GM18499 (cell line): ENCODE measurements around the gene ZNF330.

ENCODE experiments used
- ATAC-seq: cut with Tn5 transposase; IDR thresholded peaks from one replicate; pipeline ENCODE4 v1.9.1; 2021; ENCODE audit warnings: moderate number of reproducible peaks; ENCODE audit not compliant: insufficient read depth, unreplicated experiment

The ZNF330 gene

DNA sequence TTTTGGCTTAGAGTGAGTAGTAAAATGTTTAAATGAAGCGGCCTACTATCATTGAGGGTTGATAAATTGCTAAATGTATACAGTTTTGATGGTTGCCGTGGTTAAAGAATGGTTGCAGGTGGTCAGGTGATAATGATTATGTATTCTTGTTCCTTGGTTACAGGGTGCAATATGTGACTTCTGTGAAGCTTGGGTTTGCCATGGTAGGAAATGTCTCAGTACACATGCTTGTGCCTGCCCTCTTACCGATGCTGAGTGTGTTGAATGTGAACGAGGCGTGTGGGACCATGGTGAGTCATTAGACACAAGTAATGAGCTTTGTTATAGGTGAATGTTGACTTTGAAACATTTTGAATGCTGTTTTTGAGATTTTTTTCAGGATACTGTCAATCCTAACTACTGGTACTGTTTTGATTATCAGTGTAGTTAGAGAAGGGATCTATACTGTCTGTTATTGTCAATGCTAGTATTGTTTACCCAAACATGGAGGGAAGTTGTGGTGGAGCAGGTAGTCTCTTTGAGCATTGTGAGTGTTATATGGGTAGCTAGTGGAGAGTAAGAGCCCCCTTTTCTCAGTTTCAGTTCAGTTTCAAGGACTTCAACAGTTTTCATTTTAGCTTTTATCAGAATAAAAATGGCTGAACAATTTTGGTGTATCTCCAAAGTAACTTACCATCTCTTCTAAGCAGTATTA lies 8.9 kb downstream of the ZNF330 start:
- peak; percentile 76 for ATAC-seq

GRCh38 chr4:141233673-141234072 lies 13.0 kb downstream of the ZNF330 start:
- no peak for ATAC-seq

- no peak for ATAC-seq
Measured at GRCh38 chr4:141238186-141238585, 17.5 kb downstream of the ZNF330 start.

DNA sequence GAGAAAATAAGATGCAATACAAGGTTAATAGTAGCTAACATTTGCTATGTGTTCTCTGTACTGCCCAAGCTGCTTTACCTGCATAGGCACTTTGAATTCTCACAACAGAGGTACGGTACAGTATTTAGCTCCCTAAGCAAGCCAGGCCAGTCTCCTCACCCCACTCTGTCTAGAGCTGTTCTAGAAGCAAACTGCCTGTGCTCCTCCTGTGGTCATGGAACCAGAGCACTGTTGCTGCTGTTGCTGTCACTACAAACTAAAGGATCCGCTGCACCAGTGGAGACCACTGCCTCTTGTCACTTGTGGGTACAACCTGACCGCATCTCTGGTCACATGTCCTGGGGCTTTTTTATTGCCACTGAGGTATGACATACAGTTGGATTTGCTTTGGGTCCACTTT lies 19.6 kb downstream of the ZNF330 start:
- ATAC-seq, result no peak

GRCh38 chr4:141240671-141241070 lies 20.0 kb downstream of the ZNF330 start:
- ATAC-seq, result no peak

- ATAC-seq, result no peak
Measured at GRCh38 chr4:141241986-141242385, 21.3 kb downstream of the ZNF330 start.

GRCh38 chr4:141244419-141244818 lies 23.7 kb downstream of the ZNF330 start:
- ATAC-seq, result no peak

DNA sequence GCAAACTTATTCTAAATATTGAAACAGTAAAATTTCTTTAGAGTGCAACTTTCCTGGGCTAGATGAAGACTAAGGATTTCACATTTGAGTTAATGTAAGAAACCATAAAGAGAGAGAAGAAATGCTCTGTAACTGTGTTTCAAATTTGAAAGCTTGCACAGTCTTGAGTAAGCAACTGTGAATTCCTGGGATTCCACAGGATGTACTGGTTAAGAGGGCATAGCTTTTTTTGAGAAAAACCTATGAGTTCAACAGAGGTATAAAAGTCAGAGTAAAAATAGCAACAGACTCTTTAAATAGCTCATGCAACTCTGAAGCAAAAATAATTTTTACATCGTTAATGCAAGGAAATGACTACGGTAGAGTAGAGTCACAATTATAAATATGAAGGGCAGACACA lies 25.5 kb downstream of the ZNF330 start:
- ATAC-seq, result no peak

- no peak for ATAC-seq
Measured at GRCh38 chr4:141246683-141247429, 26.2 kb downstream of the ZNF330 start.

DNA sequence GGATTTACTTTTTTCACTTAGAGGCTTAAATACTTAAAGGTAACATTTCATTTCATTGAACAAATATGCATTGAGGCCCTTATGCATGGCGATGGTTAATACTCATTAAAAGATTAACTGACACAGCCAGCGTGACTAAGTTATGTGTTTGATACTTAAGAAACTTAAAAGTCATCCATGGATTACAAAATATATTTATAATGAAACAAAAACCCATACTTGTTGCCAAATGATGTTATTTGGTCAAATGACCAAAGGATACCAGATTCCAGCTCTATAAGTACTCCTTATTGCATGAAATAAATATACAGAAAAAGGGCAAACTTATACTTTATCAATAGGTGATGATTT lies 26.7 kb downstream of the ZNF330 start:
- no peak for ATAC-seq

DNA sequence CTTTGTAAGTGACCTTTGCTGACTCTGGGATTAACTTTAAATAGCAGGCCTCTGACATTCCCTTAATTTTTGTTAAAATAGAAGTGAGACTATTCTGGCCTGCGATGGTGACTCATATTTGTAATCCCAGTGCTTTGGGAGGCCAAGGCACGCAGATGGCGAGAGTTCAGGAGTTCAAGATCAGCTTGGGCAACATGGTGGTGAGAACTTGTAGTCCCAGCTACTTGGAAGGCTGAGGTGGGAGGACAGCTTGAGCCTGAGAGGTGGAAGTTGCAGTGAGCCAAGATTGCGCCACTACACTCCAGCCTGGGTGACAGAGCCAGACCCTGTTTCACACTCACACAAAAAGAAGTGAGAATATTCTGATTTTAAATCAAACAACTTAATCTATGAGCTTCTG lies 27.3 kb downstream of the ZNF330 start:
- no peak for ATAC-seq

GRCh38 chr4:141248486-141248885 lies 27.8 kb downstream of the ZNF330 start:
- no peak for ATAC-seq

GRCh38 chr4:141254326-141254725 lies 33.6 kb downstream of the ZNF330 start:
- ATAC-seq, result no peak

GRCh38 chr4:141255016-141255415 lies 34.3 kb downstream of the ZNF330 start:
- no peak for ATAC-seq

- no peak for ATAC-seq
Measured at GRCh38 chr4:141258558-141258957, 37.9 kb downstream of the ZNF330 start.

DNA sequence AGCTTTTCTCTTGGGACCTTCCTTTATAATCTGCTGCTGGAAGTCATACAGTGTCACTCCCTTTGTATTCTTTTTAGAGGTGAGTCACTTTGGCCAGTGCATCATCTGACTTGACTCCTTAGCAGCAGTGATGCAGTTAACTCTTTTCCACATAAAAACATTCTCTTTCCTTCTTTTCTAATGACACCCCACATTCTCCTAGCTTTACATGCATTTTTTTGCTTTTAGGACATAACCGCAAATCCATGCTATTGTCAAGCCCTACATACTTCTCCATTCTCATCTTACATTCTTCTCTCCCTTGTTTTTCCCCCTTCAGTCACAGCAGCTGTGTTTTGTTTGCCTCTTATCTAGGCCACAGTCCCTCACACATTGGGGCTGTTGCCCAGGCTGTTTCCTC lies 55.1 kb downstream of the ZNF330 start:
- ATAC-seq, result no peak

- ATAC-seq, result no peak
Measured at GRCh38 chr4:141283152-141283551, 62.5 kb downstream of the ZNF330 start.

GRCh38 chr4:141283563-141283962 lies 62.9 kb downstream of the ZNF330 start:
- ATAC-seq, result no peak
